Smooth muscle cell of the coronary artery (primary cell): Measurements from ENCODE around the gene IGSF23. TPM values are rescaled to one million over a fixed set of nuclear protein-coding genes. Genes with fewer than 3 reads are reported as not detected.

Source experiments
- total RNA-seq: library from RNA; depleted of rRNA; stranded (reverse); fragments of >200 nt; gene quantifications from 2 replicates; pipeline ENCODE4 v1.2.3, GENCODE V29; 2014; ENCODE audit warnings: low replicate concordance

Gene IGSF23, protein sequence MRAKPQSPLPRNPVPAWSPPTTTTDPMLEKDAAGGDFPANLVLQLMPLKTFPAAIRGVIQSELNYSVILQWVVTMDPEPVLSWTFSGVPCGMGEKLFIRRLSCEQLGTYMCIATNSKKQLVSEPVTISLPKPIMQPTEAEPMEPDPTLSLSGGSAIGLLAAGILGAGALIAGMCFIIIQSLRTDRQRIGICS
- total RNA-seq = 0.08 TPM in 1 of 2 replicates, not detected in the other

DNA sequence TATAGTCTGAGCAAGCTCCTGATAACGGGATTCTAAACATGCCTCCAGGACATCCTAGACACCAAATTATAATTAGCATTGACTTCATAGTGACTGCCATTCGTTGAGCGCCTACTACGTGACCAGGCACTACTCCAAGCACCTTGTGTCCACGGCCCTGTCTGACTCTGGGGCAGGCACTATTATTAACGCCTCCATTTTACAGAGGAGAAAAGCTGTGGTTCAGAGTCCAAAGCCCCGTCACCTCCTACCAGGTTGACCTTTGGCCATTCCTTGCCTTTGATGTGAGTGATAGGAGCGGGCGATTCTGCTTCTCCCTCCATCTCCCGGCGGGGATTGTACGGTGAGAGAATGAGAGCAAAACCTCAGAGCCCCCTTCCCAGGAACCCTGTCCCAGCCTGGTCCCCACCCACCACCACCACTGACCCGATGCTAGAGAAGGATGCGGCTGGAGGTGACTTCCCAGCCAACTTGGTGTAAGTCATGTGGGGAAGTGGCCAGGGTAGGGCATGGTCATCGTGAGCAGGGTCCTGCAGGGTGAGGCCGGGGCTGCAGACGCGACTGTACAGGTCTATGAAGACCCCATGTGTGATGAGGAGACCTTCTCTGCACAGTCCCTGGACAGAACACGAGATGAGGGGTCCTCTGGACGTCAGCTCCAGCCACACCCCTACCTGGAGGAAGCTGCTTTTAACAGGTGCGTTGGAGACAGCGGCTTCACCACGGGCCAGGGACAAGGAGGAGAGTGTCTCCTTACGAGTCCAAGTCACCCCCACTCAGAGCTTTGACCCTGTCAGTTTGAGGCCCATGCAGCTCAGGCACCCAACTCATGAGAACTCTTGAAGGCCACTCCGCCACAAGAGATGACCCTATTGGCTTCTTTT is at the start of gene IGSF23:
Gene IGSF23 (plus strand): TSS at position 269 of the 884 bp plus-strand sequence. CDS start 83 bp downstream, at position 352.

DNA sequence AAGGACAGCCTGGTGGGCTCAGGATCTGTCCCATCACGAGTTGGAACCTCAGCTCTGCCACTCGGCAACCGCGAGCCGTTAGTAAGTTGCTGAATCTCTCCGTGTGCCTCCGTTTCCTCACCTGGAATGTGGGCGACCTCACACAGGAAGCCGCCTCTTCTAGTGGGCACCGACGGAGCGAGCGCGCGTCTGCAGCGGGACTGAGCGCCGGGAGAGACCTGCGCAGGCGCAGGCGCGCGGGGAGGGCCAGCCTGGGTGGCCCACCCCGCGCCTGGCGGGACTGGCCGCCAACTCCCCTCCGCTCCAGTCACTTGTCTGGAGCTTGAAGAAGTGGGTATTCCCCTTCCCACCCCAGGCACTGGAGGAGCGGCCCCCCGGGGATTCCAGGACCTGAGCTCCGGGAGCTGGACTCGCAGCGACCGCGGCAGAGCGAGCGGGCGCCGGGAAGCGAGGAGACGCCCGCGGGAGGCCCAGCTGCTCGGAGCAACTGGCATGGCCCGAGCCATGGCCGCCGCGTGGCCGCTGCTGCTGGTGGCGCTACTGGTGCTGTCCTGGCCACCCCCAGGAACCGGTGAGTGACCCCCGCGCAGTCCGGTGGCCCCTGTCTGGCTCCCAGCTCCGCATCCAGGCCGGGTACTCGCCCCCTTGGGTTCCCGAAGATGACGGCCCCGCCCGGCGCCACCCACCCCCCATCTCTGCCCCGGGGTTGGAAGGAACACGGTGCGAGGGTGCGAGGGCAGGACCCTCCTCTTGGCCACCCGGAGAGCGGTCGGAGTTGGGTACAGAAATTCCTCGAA is 30.4 kb downstream of the IGSF23 start, which contains the start of gene PVR:
Gene PVR (plus strand): TSS at position 306 of the 797 bp plus-strand sequence. CDS start 187 bp downstream, at position 493.

DNA sequence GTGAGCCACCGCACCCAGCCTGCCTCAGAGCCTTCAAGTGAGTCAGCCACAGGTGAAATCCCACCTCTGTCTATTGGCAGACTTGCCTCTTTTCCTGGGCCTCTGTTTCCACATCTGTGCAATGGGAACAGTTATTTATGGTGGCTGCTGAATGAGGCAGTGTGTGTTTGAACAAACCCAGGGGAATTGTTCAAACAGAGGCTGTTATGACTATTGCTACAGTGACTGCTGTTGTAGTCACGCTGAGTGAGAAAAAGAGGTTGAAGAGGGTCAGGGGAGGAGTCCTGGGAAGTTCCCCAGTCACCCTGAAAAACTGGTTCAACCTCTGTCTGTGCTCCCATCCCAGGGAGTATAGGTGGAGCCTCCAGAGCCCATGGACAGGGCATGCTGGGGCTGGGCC is 58.0 kb downstream of the IGSF23 start, which contains the start of gene CEACAM19:
Gene CEACAM19 (plus strand): TSS at position 83 of the 400 bp plus-strand sequence. CDS start 450 bp downstream, outside the sequence.

Other genes with a start within 250 kb of the IGSF23 start
- gene ZNF285, start 212.0 kb upstream of the IGSF23 start, total RNA-seq = 2.7 and 3.2 TPM in 2 replicates
- gene ZNF229, start 165.1 kb upstream of the IGSF23 start, total RNA-seq = 7.1 and 16.7 TPM in 2 replicates
- gene ZNF180, start 113.0 kb upstream of the IGSF23 start, total RNA-seq = 5.3 and 6.2 TPM in 2 replicates
- gene CEACAM20, start 83.9 kb upstream of the IGSF23 start, total RNA-seq = not detected in 2 replicates
- 32.4 and 73.4 TPM in 2 replicates for gene PVR, start 30.3 kb downstream of the IGSF23 start, total RNA-seq
- gene CEACAM19, start 57.9 kb downstream of the IGSF23 start, total RNA-seq = 0.90 and 3.2 TPM in 2 replicates
- gene CEACAM16, start 85.6 kb downstream of the IGSF23 start, total RNA-seq = 0.08 TPM in 1 of 2 replicates, not detected in the other
- 4.2 and 14.9 TPM in 2 replicates for gene BCL3, start 135.1 kb downstream of the IGSF23 start, total RNA-seq
- gene CBLC, start 164.3 kb downstream of the IGSF23 start, total RNA-seq = 0.08 TPM in 1 of 2 replicates, not detected in the other
- gene BCAM, start 195.5 kb downstream of the IGSF23 start, total RNA-seq = 2.6 and 7.3 TPM in 2 replicates
- gene NECTIN2, start 232.7 kb downstream of the IGSF23 start, total RNA-seq = 23.9 and 80.6 TPM in 2 replicates